ENCODE data around the gene CHKA. TPM values are rescaled to one million over a fixed set of nuclear protein-coding genes. Genes with fewer than 3 reads are reported as not detected.

CHKA gene
- total RNA-seq, 4 donors from 2014 or later, result 7.8 to 21.4 (median 15.3) TPM

GRCh38 chr11:68040957-68041591 lies 80.1 kb downstream of the CHKA start:
- TF ChIP-seq CTCF (IDR thresholded peaks at IDR 0.05) (no peak), EP300 (IDR thresholded peaks at IDR 0.05) (no peak), POLR2A (IDR thresholded peaks at IDR 0.05) (no peak), POLR2AphosphoS5 (IDR thresholded peaks at IDR 0.05) (no peak)
- Histone ChIP-seq H3K4me1 (peaks cover 78% of the 10 kb centered on the region), H3K27me3 (no peaks in the 10 kb centered on the region), H3K4me3 (peak overlapping the region; percentile 69), H3K9me3 (no peaks in the 10 kb centered on the region), H3K36me3 (peaks cover 41% of the 10 kb centered on the region), H3K27ac (peak overlapping the region; percentile 83)
- 75% methylated on average over 19 of the region's 23 CpGs for WGBS
- peak; percentile 66 to 78 for DNase-seq (ENCODE audit: low spot score in 2 of 2)

- Histone ChIP-seq H3K4me3 (peak overlapping the region; percentile 69), H3K9me3 (no peaks in the 10 kb centered on the region), H3K27ac (peak overlapping the region; percentile 83), H3K27me3 (no peaks in the 10 kb centered on the region), H3K4me1 (peaks cover 80% of the 10 kb centered on the region), H3K36me3 (peaks cover 33% of the 10 kb centered on the region)
- 41% methylated on average over 9 of the region's 22 CpGs for WGBS
- TF ChIP-seq POLR2A (IDR thresholded peaks at IDR 0.05) (no peak), EP300 (IDR thresholded peaks at IDR 0.05) (no peak), CTCF (IDR thresholded peaks at IDR 0.05) (no peak), POLR2AphosphoS5 (IDR thresholded peaks at IDR 0.05) (no peak)
- peak; percentile 84 to 89 for DNase-seq (ENCODE audit: low spot score in 2 of 2)
These were observed 80.9 kb downstream of the CHKA start for GRCh38 chr11:68040101-68040956.

- Histone ChIP-seq H3K27ac (peak overlapping the region; percentile 83), H3K4me3 (peak overlapping the region; percentile 69), H3K36me3 (peaks cover 28% of the 10 kb centered on the region), H3K9me3 (no peaks in the 10 kb centered on the region), H3K27me3 (no peaks in the 10 kb centered on the region), H3K4me1 (peaks cover 80% of the 10 kb centered on the region)
- 16% methylated on average over 3 of the region's 10 CpGs for WGBS
- TF ChIP-seq POLR2AphosphoS5 (IDR thresholded peaks at IDR 0.05) (no peak), CTCF (IDR thresholded peaks at IDR 0.05) (no peak), EP300 (IDR thresholded peaks at IDR 0.05) (no peak), POLR2A (IDR thresholded peaks at IDR 0.05) (no peak)
- DNase-seq (ENCODE audit: low spot score in 2 of 2), result peak; percentile 72 to 75
These were observed 81.6 kb downstream of the CHKA start for GRCh38 chr11:68039526-68040086.

- 10% methylated on average over 3 of the region's 51 CpGs for WGBS
- DNase-seq (ENCODE audit: low spot score in 2 of 2), result peak in 1 of 2 donors; percentile 91
- Histone ChIP-seq H3K27me3 (no peaks in the 10 kb centered on the region), H3K36me3 (peaks cover 28% of the 10 kb centered on the region), H3K4me1 (peaks cover 79% of the 10 kb centered on the region), H3K4me3 (peak within 1 kb of the TSS; percentile 69), H3K27ac (peak within 1 kb of the TSS; percentile 83), H3K9me3 (no peaks in the 10 kb centered on the region)
- TF ChIP-seq POLR2A (IDR thresholded peaks at IDR 0.05) (peak in 1 of 2 donors; percentile 82), POLR2AphosphoS5 (IDR thresholded peaks at IDR 0.05) (peak in 1 of 3 donors; percentile 25), CTCF (IDR thresholded peaks at IDR 0.05) (no peak)
These were observed 82.3 kb downstream of the CHKA start, which contains the start of gene TCIRG1 for GRCh38 chr11:68038718-68039525. Gene TCIRG1 (plus strand): TSS chr11:68039025. CDS start chr11:68041272, 2,247 bp downstream.

Measured in suprapubic skin (tissue), 4 donors.